GM21786 (cell line): Measurements from ENCODE around the gene STPG3.

ENCODE experiments used
- ATAC-seq: cut with Tn5 transposase; IDR thresholded peaks from one replicate; pipeline ENCODE4 v1.9.1; 2021; ENCODE audit not compliant: unreplicated experiment

STPG3 gene

DNA sequence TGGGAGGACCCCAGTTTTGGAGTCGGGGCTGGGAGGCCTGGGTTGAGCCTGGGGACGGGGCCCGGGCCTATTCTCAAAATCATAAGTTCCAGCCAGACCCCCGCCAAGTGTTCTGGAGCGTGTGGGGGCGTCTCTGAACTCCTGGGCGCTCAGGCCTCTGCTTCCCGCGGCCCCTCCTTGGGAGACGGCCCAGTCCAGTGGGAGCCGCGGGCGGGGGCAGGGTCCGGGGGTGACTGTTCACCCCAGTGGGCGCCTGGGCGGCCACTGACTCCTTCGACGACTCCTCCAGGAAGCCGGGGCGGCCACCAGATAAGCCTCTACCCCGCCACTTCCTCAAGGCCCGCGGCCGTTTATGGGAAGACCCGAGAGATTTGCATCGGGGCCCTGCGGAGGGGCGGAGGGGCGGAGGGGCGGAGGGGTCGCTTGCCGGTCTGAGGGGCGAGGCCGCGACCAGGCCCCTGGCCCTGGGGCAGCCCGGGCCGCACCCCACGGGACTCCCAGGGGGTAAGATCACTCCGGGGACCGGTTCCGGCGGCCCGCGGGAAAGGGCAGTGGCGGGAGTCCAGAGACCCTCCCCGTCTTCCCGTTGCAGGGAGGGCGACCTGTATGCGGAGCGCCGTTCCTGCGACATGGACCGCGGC is 27.1 kb downstream of the STPG3 start:
- ATAC-seq, result no peak

GRCh38 chr9:137278721-137279711 is 27.9 kb downstream of the STPG3 start:
- ATAC-seq, result no peak

GRCh38 chr9:137279741-137280473 is 28.8 kb downstream of the STPG3 start:
- ATAC-seq, result no peak

- no peak for ATAC-seq
These were observed 29.6 kb downstream of the STPG3 start for GRCh38 chr9:137280474-137281344.

DNA sequence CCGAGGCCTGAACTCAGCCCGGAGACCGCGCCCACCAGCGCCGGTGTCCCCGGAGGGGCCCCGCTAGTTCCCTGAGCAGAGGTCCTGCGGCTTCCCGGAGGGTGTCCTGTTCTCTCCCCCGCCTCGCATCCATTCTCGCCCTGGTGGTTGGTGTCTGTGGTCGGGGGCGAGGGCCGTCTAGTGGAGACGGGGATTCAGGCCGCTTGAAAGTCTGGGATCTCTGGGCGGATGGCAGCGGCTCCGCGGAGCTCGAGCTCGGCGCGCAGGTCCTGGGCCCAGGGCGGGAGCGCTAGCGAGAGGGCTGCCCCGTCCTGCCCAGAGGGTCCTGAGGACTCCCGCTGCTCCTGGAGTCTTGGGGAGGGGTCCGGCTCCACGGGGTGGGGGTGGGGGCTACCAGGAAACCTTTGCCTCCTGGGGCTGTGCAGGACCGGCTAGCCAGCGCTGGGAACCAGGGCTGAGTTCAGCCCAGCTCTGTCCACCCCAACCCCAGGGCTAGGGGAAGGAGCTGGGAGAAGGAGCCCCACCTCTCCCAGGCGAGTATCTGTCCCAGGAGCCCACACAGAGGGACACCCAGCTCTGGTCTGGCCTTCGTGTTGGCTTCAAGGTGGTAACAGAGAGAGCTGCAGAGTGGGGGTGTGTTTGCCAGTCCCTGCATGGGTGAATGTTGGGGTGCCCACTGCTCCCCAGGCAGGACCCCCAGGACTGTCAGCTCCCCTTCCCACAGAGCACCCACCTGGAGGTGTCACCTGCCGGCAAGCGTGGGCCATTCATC is 30.4 kb downstream of the STPG3 start:
- no peak for ATAC-seq

- ATAC-seq, result no peak
These were observed 35.9 kb downstream of the STPG3 start for GRCh38 chr9:137286975-137287383.

- ATAC-seq, result no peak
These were observed 42.0 kb downstream of the STPG3 start for GRCh38 chr9:137293094-137293481.

DNA sequence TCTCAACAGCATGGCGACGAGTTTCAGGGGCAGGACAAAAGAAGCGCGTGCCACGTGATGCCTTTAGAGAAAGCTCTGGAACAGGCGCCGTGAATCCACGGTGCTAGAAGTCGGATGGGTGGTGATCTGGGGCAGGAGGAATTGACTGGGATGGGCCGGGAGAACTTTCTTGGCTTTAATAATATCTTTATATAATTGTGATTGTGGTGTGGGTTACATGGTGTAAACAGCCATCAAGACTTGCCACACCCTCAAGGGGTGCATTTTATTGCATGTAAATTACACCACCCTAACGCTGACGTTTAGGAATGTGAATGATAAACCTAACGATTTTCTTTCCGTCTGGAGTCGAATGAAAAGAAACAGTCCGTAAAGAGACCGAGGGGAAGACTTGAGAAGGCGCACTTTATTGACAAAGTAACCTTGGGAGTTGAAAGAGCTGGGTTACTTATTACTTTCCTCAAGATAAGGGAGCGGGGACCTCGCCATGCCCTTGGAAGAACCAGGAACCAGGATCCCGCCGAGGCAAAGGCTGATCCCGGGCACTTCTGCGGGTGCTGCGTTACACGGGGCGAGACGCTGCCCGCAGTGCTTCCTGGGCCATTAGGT is 42.5 kb downstream of the STPG3 start:
- no peak for ATAC-seq

- no peak for ATAC-seq
These were observed 43.1 kb downstream of the STPG3 start for GRCh38 chr9:137294091-137294680.

DNA sequence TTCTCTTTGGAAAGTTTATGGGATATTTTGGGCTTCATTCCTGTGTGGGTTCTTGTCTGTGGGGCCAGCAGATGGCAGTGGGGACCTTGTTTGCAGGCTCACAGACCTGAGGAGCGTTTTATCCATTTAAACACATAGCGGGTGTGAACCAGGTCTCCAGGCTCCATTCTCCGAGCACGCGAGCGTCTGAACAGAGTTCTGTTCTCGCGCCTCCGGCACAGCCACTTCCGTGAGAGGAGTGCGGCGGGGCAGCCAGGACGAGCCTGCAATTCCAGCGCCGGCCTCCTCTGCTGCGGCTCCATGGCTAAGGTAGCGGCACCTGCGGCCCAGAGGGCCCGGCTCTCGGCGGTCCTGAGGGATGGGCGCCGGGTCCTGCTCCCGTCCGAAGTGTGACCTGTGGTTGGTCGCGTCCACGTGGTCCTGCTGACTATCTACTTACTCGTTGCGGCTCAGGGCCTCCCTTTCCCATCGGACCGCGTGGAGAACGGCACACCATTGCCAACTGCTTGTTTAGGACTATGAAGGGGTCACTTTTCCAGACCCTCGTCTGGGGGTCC is 43.7 kb downstream of the STPG3 start:
- no peak for ATAC-seq

DNA sequence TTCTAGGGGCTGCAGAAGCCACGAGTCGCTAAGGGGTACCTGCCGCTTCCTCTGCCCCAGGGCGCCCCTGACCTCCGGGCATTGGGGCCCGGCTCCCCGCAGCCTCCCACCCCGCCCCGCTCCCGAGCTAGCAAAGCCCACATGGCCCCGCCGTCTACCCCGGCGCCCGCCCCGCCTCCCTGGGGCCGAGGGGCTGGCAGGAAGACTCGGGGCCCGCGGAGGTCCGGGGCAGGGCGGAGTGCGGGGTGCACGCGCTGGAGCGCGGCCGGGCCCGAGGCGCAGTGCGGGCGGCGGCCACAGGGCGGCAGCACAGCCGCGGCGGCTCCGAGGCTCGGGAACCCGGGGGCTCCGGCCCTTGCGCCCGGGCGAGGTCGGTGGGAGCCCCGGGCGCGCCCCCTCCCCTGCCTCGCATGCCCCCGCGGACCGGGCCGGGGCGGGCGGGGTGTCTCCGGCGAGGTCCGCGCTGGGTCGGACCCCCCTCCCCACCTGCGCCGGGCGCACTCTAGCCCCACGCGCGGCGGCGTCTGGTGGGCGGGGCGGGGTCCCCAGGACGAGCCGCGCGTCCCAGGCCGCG is 44.2 kb downstream of the STPG3 start:
- no peak for ATAC-seq

DNA sequence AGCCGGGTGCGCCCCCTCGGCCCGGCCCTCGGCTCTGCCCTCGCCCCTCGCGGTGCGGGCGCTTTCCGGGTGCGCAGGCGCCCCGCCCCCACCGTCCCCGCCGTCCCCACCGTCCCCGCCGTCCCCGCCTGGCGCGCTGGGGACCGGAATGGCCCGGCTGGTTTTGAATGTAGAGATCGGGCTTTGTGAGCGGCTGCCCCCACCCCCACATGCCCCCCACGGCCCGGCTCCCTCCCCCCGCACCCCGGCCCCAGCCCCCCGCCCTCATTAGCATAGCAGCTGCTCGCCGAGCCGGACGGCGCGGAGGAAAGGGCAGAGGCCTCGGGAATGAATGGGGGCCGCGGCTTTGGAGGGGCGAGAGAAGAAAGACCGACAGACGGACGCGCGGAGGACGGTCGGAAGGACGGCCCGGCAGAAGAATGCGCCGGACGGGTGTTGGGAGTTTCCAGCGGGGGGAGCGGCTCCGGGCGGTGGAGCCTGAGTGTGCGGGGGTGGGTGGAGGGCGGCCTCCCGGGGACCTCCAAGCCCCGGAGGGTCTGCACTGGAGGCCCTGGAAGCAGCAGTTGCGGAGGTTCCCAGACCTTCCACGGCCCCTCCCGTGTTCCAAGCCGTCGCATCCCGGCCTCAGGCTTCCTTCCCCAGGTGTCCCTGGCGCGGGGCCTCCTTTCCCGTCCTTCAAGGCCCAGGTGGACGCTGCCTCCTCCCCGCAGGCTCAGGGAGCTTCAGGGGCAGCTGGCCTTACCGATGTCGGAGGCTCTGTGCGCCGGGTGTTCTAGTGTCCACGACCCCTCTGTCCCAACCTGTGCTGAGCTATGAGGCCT is 45.0 kb downstream of the STPG3 start:
- ATAC-seq, result no peak

DNA sequence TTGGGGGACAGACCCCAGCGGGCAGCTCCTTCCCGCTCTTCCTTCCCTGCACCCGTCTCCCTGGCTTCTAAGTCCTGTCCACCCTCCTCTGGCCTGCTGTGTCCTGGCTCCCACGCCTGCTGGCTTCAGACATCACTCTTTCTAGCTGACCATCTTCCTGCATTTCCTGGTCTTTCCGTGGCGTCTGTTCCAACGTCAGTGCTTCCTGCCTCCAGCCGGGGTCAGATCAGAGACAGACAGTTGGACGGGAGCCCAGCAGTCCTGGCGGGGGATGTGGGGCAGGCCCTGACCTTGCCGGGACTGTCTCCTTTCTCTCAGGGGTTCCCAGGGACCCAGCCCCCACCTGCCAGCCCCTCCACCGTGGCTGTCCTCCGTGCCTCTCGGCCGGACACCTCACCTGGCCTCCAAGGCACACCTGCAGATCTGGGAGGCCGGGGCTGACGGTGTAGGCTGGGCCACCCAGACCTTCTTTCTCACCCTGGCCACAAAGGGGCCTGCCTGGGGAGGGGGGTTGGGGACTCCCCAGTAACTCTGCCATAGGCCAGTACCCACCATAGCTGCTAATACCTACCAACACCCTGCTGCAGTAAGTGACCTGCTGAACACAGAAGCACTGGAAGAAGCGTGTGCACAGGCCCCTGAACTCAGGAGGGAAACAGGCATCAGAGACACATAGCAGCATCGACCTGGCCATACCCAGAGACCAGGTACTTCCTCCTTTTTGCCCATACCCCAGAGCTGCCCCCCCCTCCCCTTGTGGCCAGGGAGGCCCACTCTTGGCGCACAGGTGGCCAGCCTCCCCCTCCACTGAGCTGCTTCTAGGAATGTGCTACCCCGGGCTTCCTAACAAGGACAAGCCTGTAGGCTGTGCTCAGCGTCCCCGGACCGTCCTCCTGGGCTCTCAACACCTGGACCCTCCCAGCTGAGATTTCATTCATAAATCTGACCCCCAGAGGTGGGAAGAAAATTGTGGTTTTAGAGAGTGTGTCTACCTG is 45.9 kb downstream of the STPG3 start:
- ATAC-seq, result no peak

GRCh38 chr9:137297966-137298365 is 46.9 kb downstream of the STPG3 start:
- no peak for ATAC-seq

DNA sequence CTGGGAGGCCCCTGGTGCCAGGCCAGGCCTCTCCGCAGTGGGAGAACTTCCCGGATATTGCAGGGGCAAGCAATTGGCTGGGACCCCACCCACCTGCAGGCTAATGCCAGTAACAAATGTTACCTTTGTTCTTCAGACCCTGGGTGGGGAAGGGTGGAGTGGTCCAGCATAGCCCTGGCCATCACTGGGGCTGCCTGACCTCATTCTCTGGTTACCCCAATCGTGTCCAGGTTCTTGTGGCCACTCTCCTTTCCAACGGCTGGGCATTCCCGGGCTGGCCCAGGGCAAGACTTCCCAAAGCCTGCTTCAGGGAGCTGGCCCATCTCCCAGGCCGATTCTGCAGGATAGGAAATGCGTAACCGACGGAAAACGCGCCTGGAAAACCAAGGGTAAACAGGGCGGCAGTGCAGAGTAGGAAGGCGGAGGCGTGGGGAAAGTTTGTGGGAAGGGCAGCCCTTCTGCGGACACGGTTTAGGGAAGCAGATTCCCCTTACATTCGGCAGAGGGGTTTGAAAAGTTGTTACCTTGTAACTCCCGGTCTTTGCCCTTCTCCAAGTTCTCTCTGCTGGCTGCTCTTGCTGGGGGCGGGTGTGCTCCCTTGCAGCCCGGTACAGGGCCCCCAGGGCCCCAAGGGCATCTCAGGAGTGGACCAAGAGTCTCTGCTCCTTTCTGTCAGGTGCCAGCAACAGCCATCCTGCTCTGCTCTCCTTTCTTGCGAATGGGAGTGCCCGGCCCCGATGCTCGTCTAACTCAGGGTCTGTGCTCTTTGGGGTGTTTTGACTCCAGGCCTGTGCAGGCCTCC is 47.5 kb downstream of the STPG3 start:
- no peak for ATAC-seq

GRCh38 chr9:137299203-137299565 is 48.1 kb downstream of the STPG3 start:
- ATAC-seq, result no peak
